Measurements from ENCODE around the gene RAPGEF4. TPM values are rescaled to one million over a fixed set of nuclear protein-coding genes. Genes with fewer than 3 reads are reported as not detected.

Gene RAPGEF4
- total RNA-seq, 1 experiment from 2014 or later: 1.4 TPM

GRCh38 chr2:172859581-172860335, 124.1 kb downstream of the RAPGEF4 start:
- no peak overlapping the region for H3K56ac ChIP-seq (ENCODE audit: insufficient read length, low read depth, low read length)
- no peak overlapping the region for H3T11ph ChIP-seq (ENCODE audit: low read length)
- no peaks in the 10 kb centered on the region for H3K27me3 ChIP-seq (ENCODE audit: insufficient read depth, low read length)
- no CpG with 5 or more reads among the region's 9 CpGs for WGBS (ENCODE audit: extremely low coverage, insufficient read length, low lambda C conversion rate)
- no peak overlapping the region for H3K14ac ChIP-seq (ENCODE audit: insufficient read depth, low read length)
- H2BK20ac ChIP-seq (ENCODE audit: low read depth, low read length, poor library complexity, severe bottlenecking): no peak overlapping the region
- Mint-ChIP-seq H3K27ac (no peak overlapping the region), H3K36me3 (ENCODE audit: insufficient read depth in 1 of 3, low read depth in 3 of 3) (no peaks in the 10 kb centered on the region), H3K27me3 (ENCODE audit: low read depth) (no peaks in the 10 kb centered on the region), H3K9me3 (no peaks in the 10 kb centered on the region; a peak in 1 of 5 replicates), H3K4me1 (no peaks in the 10 kb centered on the region; a peak in 2 of 4 replicates), H3K4me3 (no peak overlapping the region)
- H3K4me1 ChIP-seq (ENCODE audit: insufficient read depth, low read length): no peaks in the 10 kb centered on the region
- no peaks in the 10 kb centered on the region for H3K79me2 ChIP-seq (ENCODE audit: insufficient read depth, low read length)
- no peak overlapping the region for H4K91ac ChIP-seq (ENCODE audit: insufficient read length, low read depth, low read length)
- H3K79me1 ChIP-seq (ENCODE audit: insufficient read depth, low read depth, low read length, poor library complexity, severe bottlenecking): no peaks in the 10 kb centered on the region
- H4K8ac ChIP-seq (replicated peaks; ENCODE audit: insufficient read length, low read depth, low read length): no peak overlapping the region
- no peak overlapping the region for H3K18ac ChIP-seq (ENCODE audit: insufficient read length, low read depth, low read length)
- H2AFZ ChIP-seq (ENCODE audit: low read length): no peak overlapping the region
- no peak for DNase-seq
- TF ChIP-seq CTCF (conservative IDR thresholded peaks at IDR 0.05): no peak
- no peak overlapping the region for H2BK15ac ChIP-seq (ENCODE audit: low read depth, low read length)
- no peak overlapping the region for H3K4ac ChIP-seq (ENCODE audit: low read depth, low read length)
- H3K23me2 ChIP-seq (ENCODE audit: insufficient read length, low read depth, low read length, poor library complexity, severe bottlenecking): no peaks in the 10 kb centered on the region
- no peak overlapping the region for H3K9ac ChIP-seq (ENCODE audit: extremely low read depth, insufficient read length, low read length)
- H3K27ac ChIP-seq (ENCODE audit: insufficient read length, low read depth, low read length): no peak overlapping the region
- H4K20me1 ChIP-seq (ENCODE audit: control insufficient read depth, insufficient read depth, insufficient read length): no peaks in the 10 kb centered on the region
- no peak overlapping the region for H2BK5ac ChIP-seq (ENCODE audit: insufficient read length, low read length)
- no peak overlapping the region for H2AK5ac ChIP-seq (ENCODE audit: insufficient read length, low read length)
- no peak overlapping the region for H3K23ac ChIP-seq (ENCODE audit: insufficient read length, low read depth, low read length)
- no peaks in the 10 kb centered on the region for H3K9me3 ChIP-seq (ENCODE audit: control insufficient read depth, low read depth, low read length)
- H4K5ac ChIP-seq (ENCODE audit: insufficient read length, low read depth, low read length): no peak overlapping the region
- H2BK120ac ChIP-seq (ENCODE audit: low read depth, low read length, poor library complexity, severe bottlenecking): no peak overlapping the region
- no peak overlapping the region for H2BK12ac ChIP-seq (ENCODE audit: insufficient read length, low read depth, low read length)
- no peak overlapping the region for H3K4me2 ChIP-seq (ENCODE audit: insufficient read depth, insufficient read length, low read length)
